GM12878 (cell line): Measurements from ENCODE around the gene NELL1. TPM values are rescaled to one million over a fixed set of nuclear protein-coding genes. Genes with fewer than 3 reads are reported as not detected.

Source experiments
- ATAC-seq: fragments of 200-7000 bp; cut with Tn5 transposase; 3 replicates; pipeline ENCODE4 v1.9.1; 2020; ENCODE audit warnings: mild to moderate bottlenecking, moderate library complexity
- BruUV-seq: library from RNA; stranded (reverse); fragments of 400-500 nt; replicated peaks from 2 replicates; lab custom pipeline; 2021; lab: Mats Ljungman, UMichigan
- CTCF ChIA-PET: fragments of 300-600 bp; sonication (Branson Sonifier 250); formaldehyde crosslinking; extraction: SDS; loops from one replicate; lab custom pipeline; 2021; ENCODE audit warnings: inconsistent platforms; lab: Yijun Ruan, JAX
- POLR2A ChIA-PET: fragments of 350-600 bp; formaldehyde crosslinking; extraction: SDS; loops from one replicate; lab custom pipeline; 2021; ENCODE audit warnings: inconsistent platforms; lab: Charles Lee
- RAD21 ChIA-PET: fragments of 300-600 bp; sonication (Branson Sonifier 250); formaldehyde crosslinking; loops from one replicate; lab custom pipeline; 2023; ENCODE audit warnings: antibody characterized with exemption; ENCODE audit not compliant: unreplicated experiment; lab: Charles Lee
- SMC1A ChIA-PET: fragments of 300-600 bp; sonication (Branson Sonifier 250); formaldehyde crosslinking; loops from one replicate; lab custom pipeline; 2023; ENCODE audit not compliant: unreplicated experiment, uncharacterized antibody; lab: Charles Lee
- DNase-seq: peaks from one replicate; pipeline ENCODE4 v3.0.0-alpha.2; 2011; ENCODE audit warnings: low read depth, low spot score
- FAIRE-seq: peaks from 3 replicates; lab custom pipeline; 2011; peaks lifted over from hg19 to GRCh38; lab: Jason Lieb, UNC
- H2AFZ ChIP-seq: 2 replicates; pipeline ENCODE4 v1.6.0; 2011; ENCODE audit warnings: low read depth, low read length, control low read depth; ENCODE audit not compliant: control insufficient read depth
- H3K27ac ChIP-seq: 2 replicates; pipeline ENCODE4 v1.5.1; 2011; ENCODE audit warnings: control low read depth; ENCODE audit not compliant: control insufficient read depth, insufficient read depth
- H3K27me3 ChIP-seq, 2 experiments: replicated peaks in 1 of 2; 2 replicates each; pipeline versions ENCODE4 v1.6.0 to v1.6.1; 2011; ENCODE audit warnings: low read length in 1 of 2; ENCODE audit not compliant: control insufficient read depth in 2 of 2, insufficient read depth in 2 of 2
- H3K36me3 ChIP-seq, 2 experiments: 2 replicates each; pipeline ENCODE4 v1.5.1; 2011; ENCODE audit warnings: low read length in 1 of 2; ENCODE audit not compliant: control insufficient read depth in 2 of 2, insufficient read depth in 2 of 2
- H3K4me1 ChIP-seq: 2 replicates; pipeline ENCODE4 v1.6.1; 2011; ENCODE audit warnings: mild to moderate bottlenecking, low read length, moderate library complexity, mixed read lengths; ENCODE audit not compliant: control insufficient read depth, insufficient read depth
- H3K4me2 ChIP-seq: 2 replicates; pipeline ENCODE4 v1.6.0; 2011; ENCODE audit warnings: control low read depth; ENCODE audit not compliant: control insufficient read depth, insufficient read depth
- H3K4me3 ChIP-seq: fragments of 200-600 bp; sonication (generic); 2 replicates; pipeline ENCODE4 v1.5.1; 2016
- H3K79me2 ChIP-seq: 2 replicates; pipeline ENCODE4 v1.6.0; 2011; ENCODE audit warnings: low read length; ENCODE audit not compliant: control insufficient read depth, insufficient read depth
- H3K9ac ChIP-seq: 2 replicates; pipeline ENCODE4 v1.8.0; 2011; ENCODE audit warnings: low read length, control low read depth, mixed read lengths; ENCODE audit not compliant: control insufficient read depth, insufficient read depth
- H3K9me3 ChIP-seq: replicated peaks from 3 replicates; pipeline ENCODE4 v1.5.1; 2011; ENCODE audit warnings: mild to moderate bottlenecking, low read length; ENCODE audit not compliant: control insufficient read depth, insufficient read depth
- H4K20me1 ChIP-seq: 2 replicates; pipeline ENCODE4 v1.6.0; 2011; ENCODE audit not compliant: control insufficient read depth, insufficient read depth
- CUX1 ChIP-seq: IDR thresholded peaks from 2 replicates; pipeline ENCODE4 v1.6.1; 2012; ENCODE audit warnings: improper control_type of control experiment, low read depth, low read length; ENCODE audit not compliant: insufficient replicate concordance
- ELK1 ChIP-seq: IDR thresholded peaks from 2 replicates; pipeline ENCODE4 v1.6.1; 2012; ENCODE audit warnings: low read depth, low read length, improper control_type of control experiment
- KDM1A ChIP-seq: fragments of 200-600 bp; sonication (generic); IDR thresholded peaks from 2 replicates; pipeline ENCODE4 v1.6.1; 2016; ENCODE audit warnings: borderline replicate concordance
- KLF5 ChIP-seq: fragments of 450-650 bp; IDR thresholded peaks from 2 replicates; pipeline ENCODE4 v1.6.1; 2014; ENCODE audit warnings: mild to moderate bottlenecking; ENCODE audit not compliant: partially characterized antibody
- MYB ChIP-seq: fragments of 150-350 bp; IDR thresholded peaks from 2 replicates; pipeline ENCODE4 v1.6.1; 2014; ENCODE audit warnings: mild to moderate bottlenecking, low read depth, low read length, borderline replicate concordance
- PML ChIP-seq: IDR thresholded peaks from 2 replicates; pipeline ENCODE4 v1.6.1; 2012; ENCODE audit warnings: low read length, inconsistent platforms
- PRDM15 ChIP-seq: fragments of 450-650 bp; formaldehyde crosslinking; IDR thresholded peaks from 2 replicates; pipeline ENCODE4 v1.4.0; 2020; ENCODE audit warnings: mild to moderate bottlenecking, moderate library complexity
- REST ChIP-seq: IDR thresholded peaks from 2 replicates; pipeline ENCODE4 v1.6.1; 2012; ENCODE audit warnings: mild to moderate bottlenecking, low read depth, low read length
- SIX5 ChIP-seq: IDR thresholded peaks from 2 replicates; pipeline ENCODE4 v1.6.1; 2011; ENCODE audit warnings: mild to moderate bottlenecking, low read depth, low read length, moderate library complexity; ENCODE audit not compliant: severe bottlenecking
- YY1 ChIP-seq: IDR thresholded peaks from 2 replicates; pipeline ENCODE4 v1.6.1; 2011; ENCODE audit warnings: low read depth, mild to moderate bottlenecking, low read length
- WGBS: methylation state at CpG from one replicate; pipeline ENCODE4 v1.1.6; 2016; ENCODE audit warnings: low lambda C conversion rate; ENCODE audit not compliant: insufficient replicate concordance, insufficient coverage; ENCODE audit errors: missing lambda C conversion rate; 5-methylcytosine and 5-hydroxymethylcytosine counted together
- in situ Hi-C: fragments of 300-500 bp; cut with MboI; formaldehyde crosslinking; loops from 9 replicates; pipeline ENCODE4 v1.14.3; 2018; ENCODE audit warnings: mixed read lengths
- intact Hi-C: fragments of 100-400 bp; cut with micrococcal nuclease; formaldehyde crosslinking; loops from one replicate; pipeline ENCODE4 v1.14.2; 2022; ENCODE audit not compliant: unreplicated experiment
- polyA plus RNA-seq, 11 experiments: library from polyadenylated mRNA; depleted of rRNA in 4 of 11; unstranded in 6 of 11; stranded (reverse) in 5 of 11; fragments of >200 nt; fragmentation: Nextera tagmentation in 4 of 11; fragmentation: Illumina TruSeq in 1 of 11; extraction: Ambion mirVana in 4 of 11; extraction: Trizol in 1 of 11; gene quantifications; 1 replicate in 1 of 11; 2 replicates in 10 of 11; pipeline versions ENCODE4 v1.2.1 to v1.2.3, GENCODE V29; 2011 to 2016; ENCODE audit warnings: inconsistent platforms in 2 of 11, missing spikeins in 2 of 11, low read depth in 1 of 11
- total RNA-seq, 4 experiments: library from RNA; depleted of rRNA in 3 of 4; stranded (reverse); fragments of >200 nt in 3 of 4; fragmentation: Illumina TruSeq in 1 of 4; extraction: Trizol in 1 of 4; gene quantifications; 2 replicates each; pipeline versions ENCODE4 v1.2.1 to v1.2.3, GENCODE V29; 2013 to 2021

Gene NELL1
- total and polyA plus RNA-seq, 10 of the 15 experiments (the other 5 are each of a cell fraction or from before 2014, with no cell fraction given) = 0.02 to 0.12 TPM; not detected in 8

GRCh38 chr11:21612326-21612725, 942.9 kb downstream of the NELL1 start:
- no peak overlapping the region for H2AFZ ChIP-seq
- TF ChIP-seq KLF5 = no peak
- TF ChIP-seq CUX1 = no peak
- TF ChIP-seq SIX5 = no peak
- TF ChIP-seq PRDM15 (CRISPR knock-in tag) = no peak
- TF ChIP-seq YY1 = no peak
- TF ChIP-seq REST = no peak
- no peak for TF ChIP-seq PML
- TF ChIP-seq KDM1A = no peak
- no peak for TF ChIP-seq MYB
- TF ChIP-seq ELK1 = no peak

More at GRCh38 chr11:21612326-21612725, 942.9 kb downstream of the NELL1 start:
- Histone ChIP-seq H4K20me1 (no peaks in the 10 kb centered on the region), H3K4me1 (no peaks in the 10 kb centered on the region), H3K79me2 (no peaks in the 10 kb centered on the region), H3K4me3 (no peak overlapping the region), H3K4me2 (no peak overlapping the region), H3K9me3 (no peaks in the 10 kb centered on the region), H3K9ac (no peak overlapping the region), H3K27me3 (no peaks in the 10 kb centered on the region), H3K27ac (no peak overlapping the region), H3K36me3 (no peaks in the 10 kb centered on the region)
- 7% methylated on average over 3 of the region's 3 CpGs for WGBS
- CTCF ChIA-PET = interaction anchor here (1.4 to 1.5 kb wide), 2 partner anchors 23 to 42 kb away, joined by 3 to 5 read pairs; no protein-coding TSS in a partner anchor
- no peak for DNase-seq
- ATAC-seq = peak; percentile 36
- POLR2A ChIA-PET = no interaction called here
- SMC1A ChIA-PET = interaction anchor here (0.9 to 1.5 kb wide), 7 partner anchors 10 to 307 kb away, joined by 3 to 4 read pairs (median 3); no protein-coding TSS in a partner anchor
- BruUV-seq = no TSS peak
- FAIRE-seq = no peak
- RAD21 ChIA-PET = interaction anchor here (0.6 to 0.7 kb wide), 3 partner anchors 11 to 75 kb away, joined by 3 to 4 read pairs (median 3); no protein-coding TSS in a partner anchor
- in situ Hi-C loops (no loop called here), intact Hi-C loops (no loop called here)
